ENCODE measurements around the gene PTPN18. TPM values are rescaled to one million over a fixed set of nuclear protein-coding genes. Genes with fewer than 3 reads are reported as not detected.

PTPN18 gene
- total RNA-seq, 2 experiments from 2014 or later, result 27.6 to 27.8 TPM

- Mint-ChIP-seq H3K27ac (peak within 1 kb of the TSS; percentile 99), H3K9me3 (no peaks in the 10 kb centered on the region), H3K36me3 (ENCODE audit: low read depth) (peaks cover 81% of the 10 kb centered on the region), H3K4me1 (ENCODE audit: low read depth) (peaks cover 46% of the 10 kb centered on the region), H3K27me3 (no peaks in the 10 kb centered on the region), H3K4me3 (peak within 1 kb of the TSS; percentile 93)
- peaks cover 58% of the 10 kb centered on the region for H3K36me3 ChIP-seq (ENCODE audit: insufficient read depth, low read length)
- CTCF ChIA-PET, result interaction anchor here (1.0 to 4.3 kb wide), 6 partner anchors 10 to 466 kb away, joined by 3 to 35 read pairs (median 9); partner anchors contain the start of genes MZT2B, PTPN18 and SMPD4
- DNase-seq (peak; percentile 89 to 99 (median 93)), ATAC-seq (ENCODE audit: poor library complexity) (peak; percentile 87)
- no peaks in the 10 kb centered on the region for H3K27me3 ChIP-seq (ENCODE audit: control insufficient read depth in 1 of 2, insufficient read depth in 2 of 2, low read length in 2 of 2)
- no peaks in the 10 kb centered on the region for H3K9me3 ChIP-seq (ENCODE audit: control insufficient read depth in 1 of 2, insufficient read depth in 1 of 2, low read length in 2 of 2)
- POLR2A ChIA-PET, result interaction anchor here (0.7 to 4.0 kb wide), 20 partner anchors 10 to 1340 kb away, joined by 3 to 119 read pairs (median 12); partner anchors contain the start of genes FAM168B, GPR148, MZT2A and MZT2B
- intact Hi-C loops (cut with DNase I, micrococcal nuclease), result loop anchor here (1.0 to 10.0 kb wide), 7 partner anchors 30 to 1150 kb away; partner anchors contain the start of genes GPR148 (in 1 of the 2), MZT2A (in 1 of the 2), PLEKHB2 (in 1 of the 2) and SMPD4 (in 1 of the 2)
- H3K4me3 ChIP-seq (ENCODE audit: low read length), result peak within 1 kb of the TSS; percentile 68
- peak within 1 kb of the TSS; percentile 96 to 97 for H3K27ac ChIP-seq (ENCODE audit: low read depth in 1 of 2, low read length in 2 of 2)
- TF ChIP-seq CTCF (IDR thresholded peaks at IDR 0.05), result peak; percentile 46
- peaks cover 34% of the 10 kb centered on the region for H3K4me1 ChIP-seq (ENCODE audit: insufficient read depth, low read length)
Measured at GRCh38 chr2:130342533-130343275, 13.2 kb upstream of the PTPN18 start, which contains the start of gene IMP4. Gene IMP4 (plus strand): TSS chr2:130342897. CDS start chr2:130342933, 36 bp downstream.

- Mint-ChIP-seq H3K9me3 (no peaks in the 10 kb centered on the region), H3K36me3 (ENCODE audit: low read depth) (peaks cover 78% of the 10 kb centered on the region), H3K4me3 (peak overlapping the region; percentile 93), H3K27ac (no peak overlapping the region), H3K4me1 (ENCODE audit: low read depth) (peaks cover 46% of the 10 kb centered on the region), H3K27me3 (no peaks in the 10 kb centered on the region)
- no peak overlapping the region for H3K4me3 ChIP-seq (ENCODE audit: low read length)
- peaks cover 34% of the 10 kb centered on the region for H3K4me1 ChIP-seq (ENCODE audit: insufficient read depth, low read length)
- no peak for ATAC-seq (ENCODE audit: poor library complexity)
- H3K9me3 ChIP-seq (ENCODE audit: control insufficient read depth in 1 of 2, insufficient read depth in 1 of 2, low read length in 2 of 2), result no peaks in the 10 kb centered on the region
- H3K27me3 ChIP-seq (ENCODE audit: control insufficient read depth in 1 of 2, insufficient read depth in 2 of 2, low read length in 2 of 2), result no peaks in the 10 kb centered on the region
- no peak for TF ChIP-seq CTCF (IDR thresholded peaks at IDR 0.05)
- peaks cover 52% of the 10 kb centered on the region for H3K36me3 ChIP-seq (ENCODE audit: insufficient read depth, low read length)
- ChIA-PET POLR2A (no interaction called here), CTCF (no interaction called here)
- intact Hi-C loops (cut with DNase I, micrococcal nuclease), result loop anchor here in 1 of 2 experiments (5.0 to 10.0 kb wide), 5 partner anchors 383 to 1148 kb away; partner anchors contain the start of genes GPR148, MZT2A and PLEKHB2
- H3K27ac ChIP-seq (ENCODE audit: low read depth in 1 of 2, low read length in 2 of 2), result no peak overlapping the region
- DNase-seq, result no peak
Measured at GRCh38 chr2:130344578-130344977, 11.3 kb upstream of the PTPN18 start.

- H3K9me3 Mint-ChIP-seq, result no peaks in the 10 kb centered on the region
- H3K4me1 Mint-ChIP-seq (ENCODE audit: low read depth), result peaks cover 40% of the 10 kb centered on the region
- no peaks in the 10 kb centered on the region for H3K9me3 ChIP-seq (ENCODE audit: control insufficient read depth in 1 of 2, insufficient read depth in 1 of 2, low read length in 2 of 2)
- H3K4me3 Mint-ChIP-seq, result peak overlapping the region; percentile 93
- TF ChIP-seq CTCF (IDR thresholded peaks at IDR 0.05), result no peak
- DNase-seq (no peak), ATAC-seq (ENCODE audit: poor library complexity) (no peak)
- H3K36me3 Mint-ChIP-seq (ENCODE audit: low read depth), result peaks cover 73% of the 10 kb centered on the region
- CTCF ChIA-PET, result no interaction called here
- no peaks in the 10 kb centered on the region for H3K27me3 Mint-ChIP-seq
- intact Hi-C loops (cut with DNase I, micrococcal nuclease), result loop anchor here in 1 of 2 experiments (10.0 kb wide), 1 partner anchor 760 kb away; the partner anchor contains the start of gene PLEKHB2
- no peak overlapping the region for H3K27ac Mint-ChIP-seq
- POLR2A ChIA-PET, result no interaction called here
- no peak overlapping the region for H3K27ac ChIP-seq (ENCODE audit: low read depth in 1 of 2, low read length in 2 of 2)
- H3K4me1 ChIP-seq (ENCODE audit: insufficient read depth, low read length), result peaks cover 34% of the 10 kb centered on the region
- H3K27me3 ChIP-seq (ENCODE audit: control insufficient read depth in 1 of 2, insufficient read depth in 2 of 2, low read length in 2 of 2), result no peaks in the 10 kb centered on the region
- H3K36me3 ChIP-seq (ENCODE audit: insufficient read depth, low read length), result peaks cover 47% of the 10 kb centered on the region
- no peak overlapping the region for H3K4me3 ChIP-seq (ENCODE audit: low read length)
Measured at GRCh38 chr2:130345091-130345490, 10.8 kb upstream of the PTPN18 start.
